Stimulated activated CD4-positive, alpha-beta T cell treated with anti-CD3 and anti-CD28 coated beads, Interleukin-1b, Interleukin-23, amount 100 ng/mL, for 48 hours (primary cell): ENCODE results near the gene VGLL4.
"Not testable (repeated sequence)": the region's sequence is repeated elsewhere in the genome, so short reads cannot be mapped to it uniquely, and the experiment has no call there.

Source experiments
- DNase-seq: peaks from one replicate; pipeline ENCODE4 v3.0.0-alpha.2; 2020

The VGLL4 gene

GRCh38 chr3:11526121-11526520 lies 117.6 kb downstream of the VGLL4 start:
- not testable (repeated sequence) for DNase-seq

DNA sequence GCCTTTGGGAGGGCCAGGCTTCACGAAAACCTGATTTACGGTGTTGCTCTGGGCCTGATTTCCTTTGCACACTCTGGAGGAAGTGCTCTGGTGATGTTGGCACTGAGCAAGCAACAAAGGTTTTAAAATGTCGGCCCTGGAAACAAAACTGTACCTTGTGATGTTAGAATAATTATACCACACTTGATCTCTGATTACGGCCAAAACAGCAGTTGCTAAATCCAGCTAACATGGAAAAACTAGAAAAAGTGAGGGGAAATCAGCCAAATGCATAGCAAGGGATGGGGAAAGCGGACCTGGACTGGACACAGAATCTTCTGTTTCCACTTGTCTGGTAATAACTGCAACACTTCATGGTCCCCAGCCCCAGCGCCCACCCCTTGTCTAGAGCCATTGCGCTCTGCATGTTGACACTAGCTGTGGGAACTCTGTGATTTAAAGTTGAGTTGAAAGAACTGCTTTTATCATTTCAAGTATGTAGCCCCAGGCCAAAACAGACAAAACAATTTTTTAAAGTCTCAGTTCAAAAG lies 120.1 kb downstream of the VGLL4 start:
- DNase-seq, result no peak

- DNase-seq, result no peak
Observed at GRCh38 chr3:11522953-11523571, 120.7 kb downstream of the VGLL4 start.

DNA sequence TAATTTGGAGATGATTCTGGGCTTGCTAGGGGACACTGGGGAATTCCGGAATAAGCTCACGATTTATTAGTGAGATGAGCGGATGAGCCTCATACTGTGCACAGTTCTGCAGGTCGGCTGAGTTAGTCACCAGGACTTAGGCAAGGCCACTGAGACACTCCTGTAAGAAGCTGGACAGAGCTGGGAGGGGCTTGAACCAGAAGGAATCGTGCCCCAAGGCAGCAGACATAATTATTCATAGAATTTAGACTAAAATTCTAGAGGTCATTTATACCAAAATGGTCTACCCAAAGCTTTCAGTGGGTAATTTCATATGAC lies 121.4 kb downstream of the VGLL4 start:
- no peak for DNase-seq

GRCh38 chr3:11521167-11521566 lies 122.5 kb downstream of the VGLL4 start:
- no peak for DNase-seq

DNA sequence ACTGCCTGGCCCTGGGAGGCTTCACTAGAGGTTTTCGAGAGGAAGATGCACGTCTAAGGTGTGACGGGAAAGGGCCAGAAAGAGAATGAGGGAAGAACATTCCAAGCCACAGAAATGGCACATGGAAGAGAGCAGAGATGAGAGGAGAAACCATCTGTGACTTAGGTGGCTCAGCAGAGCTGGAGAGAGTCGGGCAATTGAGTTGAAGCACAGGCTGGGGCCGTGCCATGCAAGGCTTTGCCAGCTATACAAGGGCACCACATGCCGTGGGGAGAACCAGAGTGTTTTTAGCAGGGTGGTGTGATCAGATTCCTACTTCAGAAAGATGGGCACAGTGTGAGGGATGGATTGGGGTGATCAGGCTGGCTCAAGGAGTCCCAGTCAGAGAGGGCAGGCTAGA lies 126.1 kb downstream of the VGLL4 start:
- no peak for DNase-seq

DNA sequence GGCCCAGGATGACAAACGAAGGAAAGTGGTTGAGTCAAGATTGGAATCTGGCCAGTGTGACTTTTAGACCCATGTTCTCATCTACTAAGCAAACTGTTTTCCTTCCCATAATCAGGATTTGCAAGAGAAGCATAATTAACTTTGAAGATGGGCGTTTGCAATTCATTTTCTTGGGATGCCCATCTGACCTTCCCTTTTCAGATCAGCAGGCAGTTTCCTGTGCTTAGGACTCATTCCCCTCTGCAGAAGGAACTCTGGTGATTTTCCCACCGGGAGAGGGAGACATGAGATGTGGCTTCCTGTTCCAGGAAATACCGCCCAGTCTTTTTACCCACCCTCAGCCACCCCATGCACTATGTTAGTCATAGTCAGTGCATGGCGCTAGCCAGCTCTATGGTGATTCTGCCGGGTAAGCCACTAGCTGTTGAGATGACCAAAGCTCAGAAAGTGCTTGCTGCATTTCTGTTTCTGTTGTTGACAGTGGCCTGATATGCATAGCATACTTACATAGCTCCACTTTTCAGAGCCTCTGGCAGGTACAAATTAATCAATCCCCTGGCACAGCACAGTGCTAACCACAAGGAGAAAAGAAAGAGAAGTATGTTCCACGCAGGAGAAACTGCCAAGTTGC lies 129.4 kb downstream of the VGLL4 start:
- no peak for DNase-seq

GRCh38 chr3:11513817-11514135 lies 129.9 kb downstream of the VGLL4 start:
- no peak for DNase-seq

DNA sequence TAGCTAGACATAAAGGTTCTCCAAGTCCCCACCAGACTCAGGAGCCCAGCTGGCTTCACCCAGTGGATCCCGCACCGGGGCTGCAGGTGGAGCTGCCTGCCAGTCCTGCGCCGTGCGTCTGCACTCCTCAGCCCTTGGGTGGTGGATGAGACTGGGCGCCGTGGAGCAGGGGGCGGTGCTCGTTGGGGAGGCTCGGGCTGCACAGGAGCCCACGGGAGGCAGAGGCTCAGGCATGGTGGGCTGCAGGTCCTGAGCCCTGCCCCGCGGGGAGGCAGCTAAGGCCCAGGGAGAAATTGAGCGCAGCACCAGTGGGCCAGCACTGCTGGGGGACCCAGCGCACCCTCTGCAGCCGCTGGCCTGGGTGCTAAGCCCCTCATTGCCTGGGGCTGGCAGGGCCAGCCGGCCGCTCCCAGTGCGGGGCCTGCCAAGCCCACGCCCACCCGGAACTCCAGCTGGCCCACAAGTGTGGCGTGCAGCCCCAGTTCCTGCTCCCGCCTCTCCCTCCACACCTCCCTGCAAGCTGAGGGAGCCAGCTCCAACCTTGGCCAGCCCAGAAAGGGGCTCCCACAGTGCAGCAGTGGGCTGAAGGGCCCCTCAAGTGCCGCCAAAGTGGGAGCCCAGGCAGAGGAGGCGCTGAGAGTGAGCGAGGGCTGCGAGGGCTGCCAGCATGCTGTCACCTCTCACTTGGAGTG lies 130.4 kb downstream of the VGLL4 start:
- not testable (repeated sequence) for DNase-seq

DNA sequence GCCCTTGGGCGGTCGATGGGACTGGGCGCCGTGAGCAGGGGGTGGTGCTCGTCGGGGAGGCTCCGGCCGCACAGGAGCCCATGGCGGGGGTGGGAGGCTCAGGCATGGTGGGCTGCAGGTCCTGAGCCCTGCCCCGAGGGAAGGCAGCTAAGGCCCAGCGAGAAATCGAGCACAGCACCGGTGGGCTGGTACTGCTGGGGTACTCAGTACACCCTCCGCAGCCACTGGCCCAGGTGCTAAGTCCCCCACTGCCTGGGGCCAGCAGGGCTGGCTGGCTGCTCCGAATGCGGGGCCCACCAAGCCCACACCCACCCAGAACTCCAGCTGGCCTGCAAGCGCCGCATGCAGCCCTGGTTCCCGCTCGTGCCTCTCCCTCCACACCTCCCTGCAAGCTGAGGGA lies 132.1 kb downstream of the VGLL4 start:
- not testable (repeated sequence) for DNase-seq

DNA sequence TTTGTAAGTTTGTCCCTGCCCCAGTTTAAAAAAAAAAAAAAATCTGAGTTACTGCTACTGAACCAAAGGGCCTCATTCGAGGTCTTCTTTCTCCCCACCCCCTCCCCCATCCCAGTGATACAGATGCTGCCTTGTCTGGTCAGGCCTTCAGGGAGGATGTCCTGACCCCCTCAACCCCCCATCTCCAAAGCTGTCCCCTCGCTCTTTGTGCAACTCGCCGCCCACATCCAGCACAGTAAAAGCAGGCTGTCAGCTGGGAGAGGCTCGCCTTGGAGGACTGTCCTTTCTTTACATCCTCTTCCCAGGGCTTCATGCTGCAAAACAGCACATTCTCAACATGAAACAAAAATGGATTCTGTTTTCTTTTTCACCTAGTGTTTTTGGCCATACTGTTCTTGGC lies 133.4 kb downstream of the VGLL4 start:
- DNase-seq, result no peak

DNA sequence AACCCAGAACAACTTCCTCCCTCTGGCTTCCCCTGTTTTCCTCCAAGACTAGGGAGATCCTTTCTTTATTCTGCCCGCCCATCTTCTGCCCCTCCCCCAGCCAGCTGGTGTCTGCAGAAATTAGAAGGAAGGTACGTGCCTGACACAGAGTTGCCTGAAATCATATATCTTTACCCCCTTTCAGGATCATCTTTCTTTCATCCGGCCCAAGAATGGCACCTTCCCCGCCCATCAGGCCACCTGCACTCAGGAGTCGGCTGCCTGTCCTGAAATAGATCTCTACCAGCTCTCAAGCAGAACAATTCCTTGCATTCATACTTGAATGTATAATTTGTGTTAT lies 133.7 kb downstream of the VGLL4 start:
- DNase-seq, result no peak

GRCh38 chr3:11509173-11510000 lies 134.3 kb downstream of the VGLL4 start:
- no peak for DNase-seq

DNA sequence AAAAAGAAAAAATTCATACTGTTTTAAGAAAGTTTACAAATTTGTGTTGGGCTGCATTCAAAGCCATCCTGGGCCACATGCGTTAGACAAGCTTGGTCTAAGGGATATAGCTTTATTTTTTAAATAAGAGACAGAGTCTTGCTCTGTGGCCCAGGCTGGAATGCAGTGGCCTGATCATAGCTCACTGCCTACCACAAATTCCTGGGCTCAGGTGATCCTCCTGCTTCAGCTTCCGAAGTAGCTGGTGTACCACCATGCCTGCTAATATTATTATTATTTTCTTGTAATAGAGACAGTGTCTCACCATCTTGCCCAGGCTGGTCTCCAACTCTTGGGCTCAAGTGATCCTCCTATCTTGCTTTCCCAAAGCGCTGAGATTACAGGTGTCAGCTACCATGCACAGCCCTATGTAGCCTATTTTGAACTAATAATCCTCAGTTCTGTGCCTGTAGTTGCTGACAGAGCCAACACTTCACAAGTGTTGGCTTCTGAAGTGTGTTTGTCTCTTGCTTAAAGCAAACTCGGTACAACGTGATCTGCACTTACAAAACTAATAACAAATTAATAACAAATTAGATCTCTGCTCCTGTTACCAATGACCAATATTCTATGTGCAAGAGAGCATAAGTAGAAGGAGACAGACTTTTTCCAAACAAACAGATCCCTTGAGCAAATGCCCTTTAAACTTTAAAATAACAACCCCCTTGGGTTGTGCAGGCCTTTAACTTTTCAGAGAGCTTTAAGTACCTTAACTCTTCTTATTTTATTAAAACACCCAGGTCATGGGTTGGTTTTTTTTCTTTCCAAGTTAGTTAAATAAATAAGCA lies 135.2 kb downstream of the VGLL4 start:
- DNase-seq, result no peak

DNA sequence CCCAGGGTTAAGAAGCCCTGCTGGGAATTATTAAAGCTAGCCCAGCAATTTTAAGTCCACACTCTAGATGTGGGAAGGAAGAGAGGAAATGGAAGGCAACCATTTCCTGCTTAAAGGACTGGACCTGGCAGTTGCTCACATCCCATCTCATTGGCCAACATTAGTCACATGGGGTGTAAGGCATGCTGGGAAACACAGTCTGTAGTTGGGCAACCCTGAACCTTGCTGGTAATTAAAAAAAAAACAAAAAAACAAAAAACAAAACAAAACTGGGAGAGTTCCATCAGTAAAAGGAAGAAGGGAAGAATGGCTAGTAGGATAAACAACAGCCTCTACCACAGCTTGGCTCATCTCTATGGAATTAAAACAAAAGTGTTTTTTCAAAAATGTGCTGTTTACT lies 136.0 kb downstream of the VGLL4 start:
- DNase-seq, result no peak
